ENCODE data around the gene ALDOB. TPM values are rescaled to one million over a fixed set of nuclear protein-coding genes. Genes with fewer than 3 reads are reported as not detected.

ALDOB gene
- total and polyA plus RNA-seq, 4 donors: 527 to 2,132 (median 1,808) TPM

- H3K9me3 ChIP-seq (ENCODE audit: control insufficient read depth in 4 of 4, low read length in 3 of 4): no peaks in the 10 kb centered on the region
- no peak for DNase-seq (ENCODE audit: low spot score)
- H3K4me1 ChIP-seq (ENCODE audit: control insufficient read depth in 4 of 4, insufficient read depth in 4 of 4, low read length in 3 of 4): peaks cover 0 to 6% (median 0%) of the 10 kb centered on the region in 4 donors
- H3K36me3 ChIP-seq (ENCODE audit: control insufficient read depth in 4 of 4, insufficient read depth in 3 of 4, low read depth in 1 of 4, low read length in 3 of 4): no peaks in the 10 kb centered on the region
- H3K27me3 ChIP-seq (ENCODE audit: control insufficient read depth in 4 of 4, insufficient read depth in 4 of 4, low read length in 3 of 4): no peaks in the 10 kb centered on the region
- H3K4me3 ChIP-seq (ENCODE audit: low read depth in 1 of 3, low read length in 3 of 3): no peak overlapping the region
- H3K9ac ChIP-seq (ENCODE audit: low read depth in 1 of 2, low read length in 2 of 2): no peak overlapping the region
- 94% methylated on average over 1 of the region's 1 CpG for WGBS
- H3K27ac ChIP-seq (ENCODE audit: low read depth in 1 of 2, low read length in 2 of 2): no peak overlapping the region
- TF ChIP-seq REST (IDR thresholded peaks at IDR 0.05): no peak
- no peak for TF ChIP-seq TAF1 (conservative IDR thresholded peaks at IDR 0.05)
- no peak for TF ChIP-seq NR2F2 (IDR thresholded peaks at IDR 0.05)
- TF ChIP-seq, protein P1, sequence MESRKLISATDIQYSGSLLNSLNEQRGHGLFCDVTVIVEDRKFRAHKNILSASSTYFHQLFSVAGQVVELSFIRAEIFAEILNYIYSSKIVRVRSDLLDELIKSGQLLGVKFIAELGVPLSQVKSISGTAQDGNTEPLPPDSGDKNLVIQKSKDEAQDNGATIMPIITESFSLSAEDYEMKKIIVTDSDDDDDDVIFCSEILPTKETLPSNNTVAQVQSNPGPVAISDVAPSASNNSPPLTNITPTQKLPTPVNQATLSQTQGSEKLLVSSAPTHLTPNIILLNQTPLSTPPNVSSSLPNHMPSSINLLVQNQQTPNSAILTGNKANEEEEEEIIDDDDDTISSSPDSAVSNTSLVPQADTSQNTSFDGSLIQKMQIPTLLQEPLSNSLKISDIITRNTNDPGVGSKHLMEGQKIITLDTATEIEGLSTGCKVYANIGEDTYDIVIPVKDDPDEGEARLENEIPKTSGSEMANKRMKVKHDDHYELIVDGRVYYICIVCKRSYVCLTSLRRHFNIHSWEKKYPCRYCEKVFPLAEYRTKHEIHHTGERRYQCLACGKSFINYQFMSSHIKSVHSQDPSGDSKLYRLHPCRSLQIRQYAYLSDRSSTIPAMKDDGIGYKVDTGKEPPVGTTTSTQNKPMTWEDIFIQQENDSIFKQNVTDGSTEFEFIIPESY (IDR thresholded peaks at IDR 0.05): no peak
- TF ChIP-seq RXRA (IDR thresholded peaks at IDR 0.05): no peak
- no peak for TF ChIP-seq YY1 (IDR thresholded peaks at IDR 0.05)
- TF ChIP-seq EGR1 (IDR thresholded peaks at IDR 0.05; ENCODE audit: low read depth in 2 of 2): no peak
- no peak for TF ChIP-seq JUND (IDR thresholded peaks at IDR 0.05)
- TF ChIP-seq, protein P2, sequence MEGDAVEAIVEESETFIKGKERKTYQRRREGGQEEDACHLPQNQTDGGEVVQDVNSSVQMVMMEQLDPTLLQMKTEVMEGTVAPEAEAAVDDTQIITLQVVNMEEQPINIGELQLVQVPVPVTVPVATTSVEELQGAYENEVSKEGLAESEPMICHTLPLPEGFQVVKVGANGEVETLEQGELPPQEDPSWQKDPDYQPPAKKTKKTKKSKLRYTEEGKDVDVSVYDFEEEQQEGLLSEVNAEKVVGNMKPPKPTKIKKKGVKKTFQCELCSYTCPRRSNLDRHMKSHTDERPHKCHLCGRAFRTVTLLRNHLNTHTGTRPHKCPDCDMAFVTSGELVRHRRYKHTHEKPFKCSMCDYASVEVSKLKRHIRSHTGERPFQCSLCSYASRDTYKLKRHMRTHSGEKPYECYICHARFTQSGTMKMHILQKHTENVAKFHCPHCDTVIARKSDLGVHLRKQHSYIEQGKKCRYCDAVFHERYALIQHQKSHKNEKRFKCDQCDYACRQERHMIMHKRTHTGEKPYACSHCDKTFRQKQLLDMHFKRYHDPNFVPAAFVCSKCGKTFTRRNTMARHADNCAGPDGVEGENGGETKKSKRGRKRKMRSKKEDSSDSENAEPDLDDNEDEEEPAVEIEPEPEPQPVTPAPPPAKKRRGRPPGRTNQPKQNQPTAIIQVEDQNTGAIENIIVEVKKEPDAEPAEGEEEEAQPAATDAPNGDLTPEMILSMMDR (IDR thresholded peaks at IDR 0.05; ENCODE audit: low read depth, low read length, missing input control): no peak
- TF ChIP-seq HNF4G (IDR thresholded peaks at IDR 0.05): no peak
- no peak for TF ChIP-seq FOXA2 (IDR thresholded peaks at IDR 0.05)
- TF ChIP-seq FOXA1 (IDR thresholded peaks at IDR 0.05): no peak
- no peak for TF ChIP-seq ATF3 (IDR thresholded peaks at IDR 0.05)
- TF ChIP-seq RAD21 (IDR thresholded peaks at IDR 0.05): no peak
- no peak for TF ChIP-seq GABPA (IDR thresholded peaks at IDR 0.05 in 1 of 2, conservative IDR thresholded peaks at IDR 0.05 in 1 of 2)
These were observed 32.5 kb upstream of the ALDOB start for GRCh38 chr9:101468116-101468515.

DNA sequence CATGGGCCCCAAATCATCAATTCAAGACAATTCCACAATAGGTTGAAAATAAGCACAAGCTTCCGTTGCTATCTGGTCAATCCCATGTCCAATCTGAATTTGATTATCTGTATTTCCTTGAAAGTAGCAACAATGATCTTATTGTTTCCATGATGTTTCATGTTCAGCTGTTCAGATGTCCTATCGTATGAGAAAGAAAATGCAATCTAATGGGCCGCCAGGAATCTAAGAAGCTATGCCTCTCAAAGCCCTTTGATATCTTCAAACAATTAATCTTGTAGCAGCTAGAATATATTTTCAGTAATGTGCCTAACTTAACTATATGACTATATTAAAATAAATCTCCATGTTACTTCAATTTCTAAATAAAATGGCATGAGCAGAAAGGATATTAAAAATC is 32.1 kb upstream of the ALDOB start:
- no peak for TF ChIP-seq FOXA1 (IDR thresholded peaks at IDR 0.05)
- TF ChIP-seq EGR1 (IDR thresholded peaks at IDR 0.05; ENCODE audit: low read depth in 2 of 2): no peak
- no peak for TF ChIP-seq REST (IDR thresholded peaks at IDR 0.05)
- no peak for TF ChIP-seq FOXA2 (IDR thresholded peaks at IDR 0.05)
- TF ChIP-seq NR2F2 (IDR thresholded peaks at IDR 0.05): no peak
- no peak for TF ChIP-seq RXRA (IDR thresholded peaks at IDR 0.05)
- no peak for TF ChIP-seq TAF1 (conservative IDR thresholded peaks at IDR 0.05)
- no peak for TF ChIP-seq SP1 (IDR thresholded peaks at IDR 0.05)
- no peak for TF ChIP-seq HNF4G (IDR thresholded peaks at IDR 0.05)
- TF ChIP-seq ATF3 (IDR thresholded peaks at IDR 0.05): no peak
- TF ChIP-seq JUND (IDR thresholded peaks at IDR 0.05): no peak
- DNase-seq (ENCODE audit: low spot score): no peak
- no peak overlapping the region for H3K27ac ChIP-seq (ENCODE audit: low read depth in 1 of 2, low read length in 2 of 2)
- H3K36me3 ChIP-seq (ENCODE audit: control insufficient read depth in 4 of 4, insufficient read depth in 3 of 4, low read depth in 1 of 4, low read length in 3 of 4): no peaks in the 10 kb centered on the region
- H3K9ac ChIP-seq (ENCODE audit: low read depth in 1 of 2, low read length in 2 of 2): no peak overlapping the region
- H3K4me1 ChIP-seq (ENCODE audit: control insufficient read depth in 4 of 4, insufficient read depth in 4 of 4, low read length in 3 of 4): peaks cover 0 to 6% (median 0%) of the 10 kb centered on the region in 4 donors
- H3K27me3 ChIP-seq (ENCODE audit: control insufficient read depth in 4 of 4, insufficient read depth in 4 of 4, low read length in 3 of 4): no peaks in the 10 kb centered on the region
- H3K9me3 ChIP-seq (ENCODE audit: control insufficient read depth in 4 of 4, low read length in 3 of 4): no peaks in the 10 kb centered on the region
- no peak overlapping the region for H3K4me3 ChIP-seq (ENCODE audit: low read depth in 1 of 3, low read length in 3 of 3)
- 86% methylated on average over 3 of the region's 3 CpGs for WGBS
